Brain microvascular endothelial cell (primary cell): ENCODE data around the gene CHKA.

ENCODE experiments used
- DNase-seq: peaks from one replicate; pipeline ENCODE4 v3.0.0-alpha.2; 2020
- H3K27ac ChIP-seq: fragments of 250-450 bp; sonication (Bioruptor Pico); 2 replicates; pipeline ENCODE4 v1.5.1; 2020; ENCODE audit warnings: mild to moderate bottlenecking, moderate library complexity
- H3K27me3 ChIP-seq: fragments of 250-450 bp; sonication (Bioruptor Pico); replicated peaks from 2 replicates; pipeline ENCODE4 v1.5.1; 2020; ENCODE audit warnings: mild to moderate bottlenecking
- H3K36me3 ChIP-seq: fragments of 250-450 bp; sonication (Bioruptor Pico); replicated peaks from 2 replicates; pipeline ENCODE4 v1.5.1; 2020; ENCODE audit warnings: mild to moderate bottlenecking
- H3K4me3 ChIP-seq: 2 replicates; pipeline ENCODE4 v1.5.1; 2011; ENCODE audit warnings: low read depth, mild to moderate bottlenecking, control low read depth, low read length, moderate library complexity
- CTCF ChIP-seq: IDR thresholded peaks from 2 replicates; pipeline ENCODE4 v1.5.1; 2011; ENCODE audit warnings: low read depth, mild to moderate bottlenecking, moderate library complexity, low read length, control low read depth, inconsistent platforms; ENCODE audit errors: missing control alignments
- in situ Hi-C: cut with HindIII; loops from 2 replicates; pipeline ENCODE4 v1.10.0; 2017; ENCODE audit warnings: low sequenced_read_pairs, low pct_ligation_motif_present

Gene CHKA

GRCh38 chr11:68092411-68092810 is 28.8 kb downstream of the CHKA start:
- Histone ChIP-seq H3K36me3 (no peaks in the 10 kb centered on the region), H3K27ac (no peak overlapping the region), H3K4me3 (no peak overlapping the region), H3K27me3 (no peaks in the 10 kb centered on the region)
- no peak for TF ChIP-seq CTCF
- in situ Hi-C loops: no loop called here
- DNase-seq: no peak

- Histone ChIP-seq H3K27ac (no peak overlapping the region), H3K36me3 (no peaks in the 10 kb centered on the region), H3K27me3 (no peaks in the 10 kb centered on the region), H3K4me3 (no peak overlapping the region)
- in situ Hi-C loops: no loop called here
- DNase-seq: peak; percentile 6
- TF ChIP-seq CTCF: no peak
These were observed 30.5 kb downstream of the CHKA start for GRCh38 chr11:68090706-68091105.

- Histone ChIP-seq H3K27ac (no peak overlapping the region), H3K4me3 (no peak overlapping the region), H3K27me3 (no peaks in the 10 kb centered on the region), H3K36me3 (no peaks in the 10 kb centered on the region)
- in situ Hi-C loops: no loop called here
- no peak for DNase-seq
- no peak for TF ChIP-seq CTCF
These were observed 30.9 kb downstream of the CHKA start for GRCh38 chr11:68090287-68090686.

GRCh38 chr11:68089679-68090078 is 31.5 kb downstream of the CHKA start:
- in situ Hi-C loops: no loop called here
- Histone ChIP-seq H3K36me3 (no peaks in the 10 kb centered on the region), H3K27me3 (no peaks in the 10 kb centered on the region), H3K4me3 (no peak overlapping the region), H3K27ac (no peak overlapping the region)
- DNase-seq: no peak
- TF ChIP-seq CTCF: no peak

GRCh38 chr11:68083517-68083916 is 37.7 kb downstream of the CHKA start:
- no peak overlapping the region for H3K27ac ChIP-seq
- no peak for DNase-seq
- TF ChIP-seq CTCF: no peak
- in situ Hi-C loops: no loop called here
- H3K27me3 ChIP-seq: no peaks in the 10 kb centered on the region
- no peaks in the 10 kb centered on the region for H3K36me3 ChIP-seq
- H3K4me3 ChIP-seq: no peak overlapping the region

GRCh38 chr11:68082481-68082880 is 38.7 kb downstream of the CHKA start:
- DNase-seq: no peak

More at GRCh38 chr11:68082481-68082880, 38.7 kb downstream of the CHKA start:
- H3K27ac ChIP-seq: no peak overlapping the region
- no peaks in the 10 kb centered on the region for H3K27me3 ChIP-seq
- TF ChIP-seq CTCF: no peak
- no peak overlapping the region for H3K4me3 ChIP-seq
- no peaks in the 10 kb centered on the region for H3K36me3 ChIP-seq
- in situ Hi-C loops: no loop called here
